PC-9 (cell line): ENCODE data around the gene INHA. TPM values are rescaled to one million over a fixed set of nuclear protein-coding genes. Genes with fewer than 3 reads are reported as not detected.

Source experiments
- BruUV-seq: library from RNA; stranded (reverse); fragments of 400-500 nt; replicated peaks from 2 replicates; lab custom pipeline; 2021; lab: Mats Ljungman, UMichigan
- CTCF ChIA-PET: fragments of 300-600 bp; sonication (Branson Sonifier 250); formaldehyde crosslinking; loops from one replicate; lab custom pipeline; 2022; ENCODE audit warnings: antibody characterized with exemption; lab: Charles Lee
- POLR2A ChIA-PET: fragments of 300-600 bp; sonication (Branson Sonifier 250); formaldehyde crosslinking; loops from one replicate; lab custom pipeline; 2022; ENCODE audit warnings: antibody characterized with exemption; ENCODE audit not compliant: unreplicated experiment; lab: Charles Lee
- DNase-seq, 2 experiments: peaks; one replicate each; pipeline versions ENCODE4 v3.0.0 to v3.0.0-alpha.2; 2015 to 2022; ENCODE audit warnings: mixed read lengths in 1 of 2
- H2AFZ ChIP-seq: fragments of 200-600 bp; sonication (generic); 2 replicates; pipeline ENCODE4 v1.8.1; 2017; ENCODE audit warnings: antibody characterized with exemption
- H3F3A ChIP-seq: fragments of 200-600 bp; sonication (generic); 2 replicates; pipeline ENCODE4 v1.8.1; 2017; ENCODE audit warnings: antibody characterized with exemption, mild to moderate bottlenecking, low read depth; ENCODE audit not compliant: insufficient read depth
- H3K27ac ChIP-seq: fragments of 200-600 bp; sonication (generic); 2 replicates; pipeline ENCODE4 v1.6.1; 2016; ENCODE audit warnings: mixed run types
- H3K27me3 ChIP-seq: fragments of 200-600 bp; sonication (generic); 2 replicates; pipeline ENCODE4 v1.6.1; 2016; ENCODE audit warnings: low read depth, mixed run types; ENCODE audit not compliant: insufficient read depth
- H3K36me3 ChIP-seq: fragments of 200-600 bp; sonication (generic); 2 replicates; pipeline ENCODE4 v1.6.1; 2016; ENCODE audit warnings: low read depth, mixed run types
- H3K4me1 ChIP-seq: fragments of 200-600 bp; sonication (generic); replicated peaks from 2 replicates; pipeline ENCODE4 v1.6.1; 2016; ENCODE audit warnings: mixed run types; ENCODE audit not compliant: insufficient read depth
- H3K4me2 ChIP-seq: fragments of 200-600 bp; sonication (generic); 2 replicates; pipeline ENCODE4 v1.6.1; 2017; ENCODE audit warnings: mixed run types
- H3K4me3 ChIP-seq: fragments of 200-600 bp; sonication (generic); 2 replicates; pipeline ENCODE4 v1.6.1; 2016; ENCODE audit warnings: mixed run types
- H3K79me2 ChIP-seq: fragments of 200-600 bp; sonication (generic); 2 replicates; pipeline ENCODE4 v1.6.1; 2017; ENCODE audit warnings: low read depth, mixed run types
- H3K9me2 ChIP-seq: fragments of 200-600 bp; sonication (generic); 2 replicates; pipeline ENCODE4 v1.8.1; 2017; ENCODE audit warnings: mild to moderate bottlenecking; ENCODE audit not compliant: insufficient read depth
- H3K9me3 ChIP-seq: fragments of 200-600 bp; sonication (generic); 2 replicates; pipeline ENCODE4 v1.8.1; 2016; ENCODE audit warnings: low read depth; ENCODE audit not compliant: insufficient read depth
- H4K20me1 ChIP-seq: fragments of 200-600 bp; sonication (generic); 2 replicates; pipeline ENCODE4 v1.8.1; 2017; ENCODE audit not compliant: insufficient read depth
- EZH2 ChIP-seq: fragments of 200-600 bp; sonication (generic); IDR thresholded peaks from 2 replicates; pipeline ENCODE4 v1.8.0; 2017; ENCODE audit warnings: antibody characterized with exemption, low read depth
- intact Hi-C: fragments of 100-400 bp; cut with micrococcal nuclease; formaldehyde crosslinking; loops from one replicate; pipeline ENCODE4 v1.10.0; 2022; ENCODE audit not compliant: unreplicated experiment
- total RNA-seq: library from RNA; stranded (reverse); gene quantifications from 2 replicates; pipeline ENCODE4 v1.2.3, GENCODE V29; 2021
- TF ChIP-seq, protein P1 (sequence below): fragments of 200-600 bp; sonication (generic); conservative IDR thresholded peaks from 2 replicates; pipeline ENCODE4 v1.6.1; 2017; ENCODE audit warnings: mixed run types, antibody characterized with exemption, mild to moderate bottlenecking, moderate library complexity

INHA gene
- total RNA-seq, 1 experiment from 2014 or later, result 5.2 TPM

DNA sequence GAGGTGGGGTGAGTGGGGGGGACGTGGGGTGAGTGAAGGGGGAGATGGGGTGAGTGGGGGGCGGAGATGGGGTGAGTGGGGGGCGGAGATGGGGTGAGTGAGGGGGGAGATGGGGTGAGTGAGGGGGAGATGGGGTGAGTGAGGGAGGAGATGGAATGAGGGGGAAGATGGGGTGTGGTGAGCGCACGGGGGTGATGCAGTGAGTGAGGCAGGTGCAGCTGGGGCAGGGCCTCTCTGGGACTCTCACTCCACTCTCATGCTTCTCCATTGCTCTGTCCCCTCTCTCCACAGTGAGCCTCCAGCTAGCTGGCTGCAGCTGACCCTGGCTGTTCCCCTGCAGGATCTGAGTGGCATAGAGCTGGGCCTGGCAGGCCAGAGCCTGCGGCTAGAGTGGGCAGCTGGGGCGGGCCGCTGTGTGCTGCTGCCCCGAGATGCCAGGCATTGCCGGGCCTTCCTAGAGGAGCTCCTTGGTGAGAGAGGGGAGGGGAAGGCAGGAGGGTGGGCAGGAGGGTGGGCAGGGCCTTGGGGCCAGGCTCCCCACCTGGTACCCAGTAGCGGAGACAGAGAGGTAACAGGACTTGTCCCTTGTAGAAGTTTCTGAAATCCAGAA lies 41.5 kb downstream of the INHA start:
- intact Hi-C loops, result no loop called here
- Histone ChIP-seq H4K20me1 (no peaks in the 10 kb centered on the region), H3K9me2 (no peaks in the 10 kb centered on the region), H3K4me1 (no peaks in the 10 kb centered on the region), H2AFZ (no peak overlapping the region), H3K27me3 (no peaks in the 10 kb centered on the region), H3K36me3 (no peaks in the 10 kb centered on the region; the same call in none of the 2 replicates), H3K4me2 (no peak overlapping the region), H3K4me3 (no peak overlapping the region), H3K79me2 (no peaks in the 10 kb centered on the region), H3K9me3 (no peaks in the 10 kb centered on the region), H3K27ac (no peak overlapping the region), H3F3A (no peaks in the 10 kb centered on the region)
- no TSS peak for BruUV-seq
- no peak for DNase-seq
- CTCF ChIA-PET, result no interaction called here
- no peak for TF ChIP-seq EZH2
- TF ChIP-seq, protein P1, sequence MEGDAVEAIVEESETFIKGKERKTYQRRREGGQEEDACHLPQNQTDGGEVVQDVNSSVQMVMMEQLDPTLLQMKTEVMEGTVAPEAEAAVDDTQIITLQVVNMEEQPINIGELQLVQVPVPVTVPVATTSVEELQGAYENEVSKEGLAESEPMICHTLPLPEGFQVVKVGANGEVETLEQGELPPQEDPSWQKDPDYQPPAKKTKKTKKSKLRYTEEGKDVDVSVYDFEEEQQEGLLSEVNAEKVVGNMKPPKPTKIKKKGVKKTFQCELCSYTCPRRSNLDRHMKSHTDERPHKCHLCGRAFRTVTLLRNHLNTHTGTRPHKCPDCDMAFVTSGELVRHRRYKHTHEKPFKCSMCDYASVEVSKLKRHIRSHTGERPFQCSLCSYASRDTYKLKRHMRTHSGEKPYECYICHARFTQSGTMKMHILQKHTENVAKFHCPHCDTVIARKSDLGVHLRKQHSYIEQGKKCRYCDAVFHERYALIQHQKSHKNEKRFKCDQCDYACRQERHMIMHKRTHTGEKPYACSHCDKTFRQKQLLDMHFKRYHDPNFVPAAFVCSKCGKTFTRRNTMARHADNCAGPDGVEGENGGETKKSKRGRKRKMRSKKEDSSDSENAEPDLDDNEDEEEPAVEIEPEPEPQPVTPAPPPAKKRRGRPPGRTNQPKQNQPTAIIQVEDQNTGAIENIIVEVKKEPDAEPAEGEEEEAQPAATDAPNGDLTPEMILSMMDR, result no peak
- POLR2A ChIA-PET, result no interaction called here

DNA sequence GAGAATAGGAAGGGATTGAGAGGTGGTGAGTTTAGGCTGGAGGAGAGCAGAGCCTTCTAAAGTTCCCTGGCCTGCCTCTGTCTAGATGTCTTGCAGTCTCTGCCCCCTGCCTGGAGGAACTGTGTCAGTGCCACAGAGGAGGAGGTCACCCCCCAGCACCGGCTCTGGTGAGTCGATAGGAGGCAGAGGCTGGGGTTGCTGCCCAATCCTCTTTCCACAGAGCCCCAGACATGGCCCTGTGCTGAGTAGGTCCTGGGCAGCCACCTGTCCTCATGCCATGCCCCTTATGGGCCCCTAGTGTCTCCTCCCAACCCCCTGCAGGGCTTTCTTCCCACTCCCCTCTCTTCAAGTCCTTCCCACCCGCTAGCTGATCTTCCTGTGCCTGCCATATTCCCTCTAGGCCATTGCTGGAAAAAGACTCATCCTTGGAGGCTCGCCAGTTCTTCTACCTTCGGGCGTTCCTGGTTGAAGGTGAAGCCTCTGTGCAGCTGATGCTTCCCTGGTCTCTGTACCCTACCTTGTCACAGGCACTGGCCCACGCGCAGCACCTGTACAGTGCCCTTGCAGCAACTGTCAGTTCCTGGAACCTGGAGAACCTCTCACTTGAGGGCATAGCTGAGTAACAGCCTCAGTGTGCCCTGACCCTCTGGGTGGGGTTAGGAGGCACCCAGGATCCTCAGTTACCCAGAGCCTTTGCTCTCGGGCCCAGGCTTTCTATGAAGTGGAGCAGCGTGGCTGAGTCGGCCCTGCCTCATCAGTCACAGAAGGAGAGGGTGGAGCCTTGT lies 42.2 kb downstream of the INHA start:
- TF ChIP-seq, protein P1, result no peak
- no peak for TF ChIP-seq EZH2
- Histone ChIP-seq H3K36me3 (no peaks in the 10 kb centered on the region; the same call in none of the 2 replicates), H3K4me3 (no peak overlapping the region), H3K4me2 (no peak overlapping the region), H3F3A (no peaks in the 10 kb centered on the region), H3K27ac (no peak overlapping the region), H3K9me2 (no peaks in the 10 kb centered on the region), H3K4me1 (no peaks in the 10 kb centered on the region), H4K20me1 (no peaks in the 10 kb centered on the region), H3K9me3 (no peaks in the 10 kb centered on the region), H3K79me2 (no peaks in the 10 kb centered on the region), H3K27me3 (no peaks in the 10 kb centered on the region), H2AFZ (no peak overlapping the region)
- intact Hi-C loops, result no loop called here
- ChIA-PET CTCF (no interaction called here), POLR2A (no interaction called here)
- BruUV-seq, result no TSS peak
- no peak for DNase-seq

DNA sequence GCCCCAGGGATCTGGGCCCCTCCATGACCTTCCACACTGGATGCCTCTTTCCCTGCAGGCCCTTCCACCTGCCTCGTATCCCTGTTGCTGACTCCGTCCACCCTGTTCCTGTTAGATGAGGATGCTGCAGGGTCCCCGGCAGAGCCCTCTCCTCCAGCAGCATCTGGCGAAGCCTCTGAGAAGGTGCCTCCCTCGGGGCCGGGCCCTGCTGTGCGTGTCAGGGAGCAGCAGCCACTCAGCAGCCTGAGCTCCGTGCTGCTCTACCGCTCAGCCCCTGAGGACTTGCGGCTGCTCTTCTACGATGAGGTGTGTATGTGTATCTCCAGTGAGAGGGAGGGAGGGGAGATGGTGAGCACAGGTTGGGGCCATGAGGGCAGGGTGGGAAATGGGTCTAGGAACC lies 42.9 kb downstream of the INHA start:
- DNase-seq, result no peak
- Histone ChIP-seq H4K20me1 (no peaks in the 10 kb centered on the region), H3K9me2 (no peaks in the 10 kb centered on the region), H3K4me2 (no peak overlapping the region), H3F3A (no peaks in the 10 kb centered on the region), H3K36me3 (no peaks in the 10 kb centered on the region; the same call in none of the 2 replicates), H3K4me3 (no peak overlapping the region), H2AFZ (no peak overlapping the region), H3K4me1 (no peaks in the 10 kb centered on the region), H3K79me2 (no peaks in the 10 kb centered on the region), H3K9me3 (no peaks in the 10 kb centered on the region), H3K27ac (no peak overlapping the region), H3K27me3 (no peaks in the 10 kb centered on the region)
- intact Hi-C loops, result no loop called here
- TF ChIP-seq, protein P1, result no peak
- no peak for TF ChIP-seq EZH2
- no TSS peak for BruUV-seq
- POLR2A ChIA-PET, result no interaction called here
- CTCF ChIA-PET, result no interaction called here
